Liver (tissue), 2 donors: ENCODE data around the gene RALGPS2.

Source experiments
- RAD21 ChIP-seq, 2 donors: IDR thresholded peaks; 2 replicates each; pipeline ENCODE4 v1.6.1; 2016; ENCODE audit warnings: antibody characterized with exemption in 2 of 2, mild to moderate bottlenecking in 2 of 2
- YY1 ChIP-seq: IDR thresholded peaks from 2 replicates; pipeline ENCODE4 v1.6.1; 2016; ENCODE audit warnings: antibody characterized with exemption, mild to moderate bottlenecking
- donor health status: healthy.

DNA sequence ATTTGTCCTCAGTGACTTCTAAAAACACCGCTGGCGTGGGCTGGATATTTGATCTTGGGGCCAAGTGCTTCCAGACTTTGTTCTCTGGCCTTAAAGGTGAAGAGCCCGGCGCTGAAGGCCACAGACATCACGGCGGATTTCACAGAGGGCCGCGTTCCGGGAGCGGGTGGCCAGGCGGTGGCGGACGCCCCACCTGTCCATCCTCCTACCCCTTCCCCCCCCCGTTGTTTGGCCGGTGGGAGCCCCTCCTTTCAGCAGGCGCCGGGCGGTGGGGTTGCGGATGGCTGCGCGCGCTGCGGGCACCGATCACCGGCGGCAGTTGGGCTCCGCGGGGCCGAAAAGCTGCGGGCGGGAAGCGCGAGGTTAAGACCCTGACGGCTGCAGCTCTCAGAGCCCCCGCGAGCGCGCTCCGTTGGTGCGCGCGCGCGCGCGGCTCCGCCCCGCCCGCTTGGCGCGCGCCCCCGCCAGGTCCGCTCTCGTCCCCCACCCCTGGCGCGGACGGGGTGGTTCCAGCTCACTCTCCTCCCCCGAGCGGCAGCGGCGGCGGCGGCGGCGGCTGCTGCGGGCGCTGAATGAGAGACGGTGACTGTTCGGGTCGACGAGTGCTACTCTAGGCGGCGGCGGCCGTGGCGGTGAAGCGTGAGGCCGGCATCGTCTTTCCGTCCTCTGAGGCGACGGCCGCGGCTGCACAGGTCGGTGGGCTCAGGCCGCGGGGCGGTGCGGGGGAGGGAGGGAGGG is at the start of gene RALGPS2:
- TF ChIP-seq RAD21 (IDR thresholded peaks at IDR 0.05) (peak; percentile 15 to 18), YY1 (no peak)
